ENCODE results near the gene SESN1. TPM values are rescaled to one million over a fixed set of nuclear protein-coding genes. Genes with fewer than 3 reads are reported as not detected.

Gene SESN1
- polyA plus RNA-seq, 5 donors: 51.7 to 86.7 (median 79.9) TPM

- no peak for DNase-seq
Measured at GRCh38 chr6:109033655-109034054, 61.0 kb downstream of the SESN1 start.

- no peak for DNase-seq
Measured at GRCh38 chr6:109031416-109031815, 63.2 kb downstream of the SESN1 start.

- no peak for DNase-seq
Measured at GRCh38 chr6:109029313-109029712, 65.3 kb downstream of the SESN1 start.

- DNase-seq: no peak
Measured at GRCh38 chr6:109028439-109028838, 66.2 kb downstream of the SESN1 start.

- DNase-seq: no peak
Measured at GRCh38 chr6:109027964-109028363, 66.7 kb downstream of the SESN1 start.

- DNase-seq: no peak
Measured at GRCh38 chr6:109025639-109026038, 69.0 kb downstream of the SESN1 start.

- DNase-seq: no peak
Measured at GRCh38 chr6:109024784-109025183, 69.9 kb downstream of the SESN1 start.

- no peak for DNase-seq
Measured at GRCh38 chr6:109024368-109024767, 70.3 kb downstream of the SESN1 start.

- DNase-seq: no peak
Measured at GRCh38 chr6:109023356-109023925, 71.2 kb downstream of the SESN1 start.

- no peak for DNase-seq
Measured at GRCh38 chr6:109021870-109022269, 72.8 kb downstream of the SESN1 start.

GRCh38 chr6:109019911-109020310 is 74.7 kb downstream of the SESN1 start:
- no peak for DNase-seq

GRCh38 chr6:109015176-109015575 is 79.5 kb downstream of the SESN1 start:
- DNase-seq: no peak

- no peak for DNase-seq
Measured at GRCh38 chr6:109014606-109015005, 80.0 kb downstream of the SESN1 start.

GRCh38 chr6:109013656-109014305 is 80.9 kb downstream of the SESN1 start:
- DNase-seq: no peak

- no peak for DNase-seq
Measured at GRCh38 chr6:109010705-109011102, 83.9 kb downstream of the SESN1 start.

- no peak for DNase-seq
Measured at GRCh38 chr6:109009962-109010704, 84.5 kb downstream of the SESN1 start.

- peak; percentile 93 to 94 for DNase-seq
Measured at GRCh38 chr6:109009236-109009961, 85.2 kb downstream of the SESN1 start.

GRCh38 chr6:109008537-109009235 is 86.0 kb downstream of the SESN1 start:
- peak; percentile 73 to 75 for DNase-seq

- DNase-seq: peak in 1 of 2 donors; percentile 31
Measured at GRCh38 chr6:109008054-109008453, 86.6 kb downstream of the SESN1 start.

GRCh38 chr6:109007521-109007920 is 87.1 kb downstream of the SESN1 start:
- DNase-seq: no peak

- DNase-seq: no peak
Measured at GRCh38 chr6:109006818-109007217, 87.8 kb downstream of the SESN1 start.

- no peak for DNase-seq
Measured at GRCh38 chr6:109002882-109003281, 91.8 kb downstream of the SESN1 start.

Measured in right lung (tissue), 5 donors.